ENCODE data around the gene MAGEA9B.
"Not testable (repeated sequence)": the region's sequence is repeated elsewhere in the genome, so short reads cannot be mapped to it uniquely, and the experiment has no call there.

The MAGEA9B gene

GRCh38 chrX:149587359-149587758, at the start of gene MAGEA9B:
TSS of gene MAGEA9B (minus strand) at chrX:149587459. CDS start at chrX:149583179, 4,280 bp downstream.
- DNase-seq, result not testable (repeated sequence)

GRCh38 chrX:149633511-149633910, 46.3 kb upstream of the MAGEA9B start:
- no peak for DNase-seq

GRCh38 chrX:149631234-149632165, 44.2 kb upstream of the MAGEA9B start, which contains the start of gene TMEM185A:
TSS of gene TMEM185A (minus strand) at chrX:149631792. CDS start at chrX:149631580, 212 bp downstream.
- no peak for DNase-seq

DNA sequence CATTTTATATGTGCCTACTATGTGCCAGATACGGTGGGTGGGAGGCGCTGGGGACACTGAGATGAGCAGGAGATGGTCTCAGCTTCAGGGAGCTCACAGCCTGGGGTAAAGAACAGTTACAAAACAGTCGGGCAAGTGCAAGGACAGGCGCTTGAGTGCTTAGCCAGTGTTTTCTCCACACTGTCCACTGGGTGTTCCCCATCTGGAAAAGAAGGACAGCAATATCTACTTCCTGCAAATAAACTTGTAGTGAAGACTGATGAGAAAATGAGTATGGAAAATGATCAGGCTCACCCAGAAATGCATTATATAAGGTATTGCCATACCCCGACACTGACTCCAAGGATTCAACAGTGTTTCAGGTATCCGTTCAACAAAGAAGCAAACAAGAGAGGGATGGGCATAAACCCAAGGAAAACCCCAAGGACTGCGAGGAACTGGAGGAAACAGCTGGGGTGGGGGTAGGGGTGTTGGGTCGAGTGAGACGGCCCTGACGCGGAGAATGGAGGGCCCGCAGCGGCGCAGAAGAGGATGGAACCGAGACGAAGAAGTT, 43.5 kb upstream of the MAGEA9B start:
- peak; percentile 20 for DNase-seq

GRCh38 chrX:149629730-149630387, 42.6 kb upstream of the MAGEA9B start:
- no peak for DNase-seq

DNA sequence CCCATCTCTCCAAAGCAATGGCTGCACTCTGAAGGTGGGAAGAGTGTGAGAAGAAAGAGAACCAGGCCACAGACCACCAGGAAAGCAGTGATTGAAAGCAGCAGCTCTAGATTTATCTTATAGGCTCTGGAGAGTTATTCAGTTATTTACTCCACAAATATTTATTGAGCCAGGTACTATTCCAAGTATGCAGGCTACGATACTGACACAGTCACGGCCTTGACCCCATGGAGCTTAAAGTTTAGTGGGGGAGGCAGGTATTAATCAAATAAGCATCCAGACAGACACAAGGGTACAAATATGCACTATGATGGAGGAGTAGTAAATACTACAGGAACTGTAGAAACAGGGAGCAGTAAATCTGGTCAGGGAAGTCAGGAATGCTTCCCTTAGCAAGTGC, 41.5 kb upstream of the MAGEA9B start:
- no peak for DNase-seq

DNA sequence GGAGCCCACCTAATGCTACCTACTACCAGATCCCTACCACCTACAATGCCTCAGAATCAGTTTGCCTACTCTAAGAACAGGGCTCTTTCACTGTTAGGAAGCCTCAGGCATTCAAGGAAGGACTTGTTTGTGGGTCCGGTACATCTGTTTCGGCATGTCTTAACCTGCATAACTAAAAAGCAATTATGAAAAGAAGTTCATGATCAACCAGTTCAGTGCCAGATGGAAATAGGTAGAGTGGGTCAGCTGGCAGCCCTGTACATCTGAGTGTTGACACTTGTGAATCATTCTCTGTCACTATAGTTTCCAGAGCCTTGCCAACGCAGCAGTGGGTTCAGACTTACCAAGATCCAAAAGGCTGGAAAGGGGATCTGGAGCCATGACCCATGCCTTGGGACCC, 41.0 kb upstream of the MAGEA9B start:
- DNase-seq, result no peak

DNA sequence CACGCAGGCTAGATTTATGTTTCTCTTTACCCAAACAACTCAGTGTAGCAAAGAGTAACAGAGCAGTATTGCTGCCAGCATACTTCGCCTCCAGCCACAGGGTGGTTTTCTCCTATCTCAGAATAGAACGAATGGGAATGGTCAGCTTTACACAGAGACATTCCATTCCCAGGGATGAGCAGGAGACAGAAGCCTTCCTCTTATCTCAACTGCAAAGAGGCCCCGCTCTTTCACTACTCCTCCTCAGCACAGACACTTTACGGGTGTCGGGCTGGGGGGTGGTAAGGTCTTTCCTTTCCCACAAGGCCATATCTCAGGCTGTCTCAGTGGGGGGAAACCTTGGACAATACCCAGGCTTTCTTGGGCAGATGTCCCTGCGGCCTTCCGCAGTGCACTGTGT, 39.6 kb upstream of the MAGEA9B start:
- DNase-seq, result not testable (repeated sequence)

DNA sequence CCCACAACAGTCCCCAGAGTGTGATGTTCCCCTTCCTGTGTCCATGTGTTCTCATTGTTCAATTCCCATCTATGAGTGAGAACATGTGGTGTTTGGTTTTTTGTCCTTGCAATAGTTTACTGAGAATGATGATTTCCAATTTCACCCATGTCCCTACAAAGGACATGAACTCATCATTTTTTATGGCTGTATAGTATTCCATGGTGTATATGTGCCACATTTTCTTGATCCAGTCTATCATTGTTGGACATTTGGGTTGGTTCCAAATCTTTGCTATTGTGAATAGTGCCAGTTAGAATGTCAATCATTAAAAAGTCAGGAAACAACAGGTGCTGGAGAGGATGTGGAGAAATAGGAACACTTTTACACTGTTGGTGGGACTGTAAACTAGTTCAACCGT, 32.4 kb upstream of the MAGEA9B start:
- DNase-seq, result not testable (repeated sequence)

- DNase-seq, result no peak
These were observed 31.6 kb upstream of the MAGEA9B start for GRCh38 chrX:149618871-149619270.

DNA sequence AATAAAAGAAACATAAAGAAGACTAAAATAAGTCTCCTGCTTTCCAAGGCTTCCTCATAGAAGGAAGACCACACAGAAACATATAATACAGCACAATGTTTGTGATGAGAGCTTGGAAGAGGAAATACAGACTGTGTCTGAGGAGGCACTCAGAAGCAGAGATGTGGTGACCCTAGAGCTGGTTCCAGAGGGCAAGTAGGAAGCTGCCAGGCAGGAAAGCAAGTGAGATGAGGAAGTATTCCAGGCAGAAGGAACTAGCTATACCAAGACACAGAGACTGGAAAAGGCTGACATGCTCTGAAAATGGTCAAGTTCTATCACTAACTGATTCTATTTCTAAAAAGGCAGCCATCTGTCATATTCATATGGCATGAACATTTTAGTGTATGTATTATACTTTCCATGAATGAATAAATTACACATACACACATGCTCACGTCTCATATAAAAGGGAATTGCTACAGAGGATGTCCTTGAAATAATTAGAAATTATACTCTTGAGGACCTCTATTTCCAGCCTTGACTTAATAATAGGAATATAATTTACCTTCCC, 24.4 kb upstream of the MAGEA9B start:
- DNase-seq, result no peak

- no peak for DNase-seq
These were observed 23.3 kb upstream of the MAGEA9B start for GRCh38 chrX:149610511-149610910.

DNA sequence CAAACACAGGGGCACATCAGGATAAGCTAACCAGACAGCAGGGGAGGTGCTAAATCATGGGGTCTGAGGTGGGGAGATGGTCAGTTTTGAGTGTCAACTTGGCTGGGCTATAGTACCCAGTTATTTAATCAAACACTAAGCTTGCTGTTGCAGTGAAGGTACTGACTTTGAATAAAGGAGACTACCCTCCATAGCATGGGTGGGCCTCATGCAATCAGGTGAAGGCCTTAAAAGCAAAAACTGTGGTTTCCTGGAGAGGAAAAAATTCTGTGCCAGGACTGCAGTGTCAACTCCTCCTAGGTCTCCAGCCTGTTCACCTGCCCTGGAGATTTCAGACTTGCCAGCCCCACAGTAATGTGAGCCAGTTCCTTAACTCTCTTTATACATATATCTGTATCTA, 20.4 kb upstream of the MAGEA9B start:
- DNase-seq, result no peak

- not testable (repeated sequence) for DNase-seq
These were observed 18.1 kb upstream of the MAGEA9B start for GRCh38 chrX:149605248-149605885.

DNA sequence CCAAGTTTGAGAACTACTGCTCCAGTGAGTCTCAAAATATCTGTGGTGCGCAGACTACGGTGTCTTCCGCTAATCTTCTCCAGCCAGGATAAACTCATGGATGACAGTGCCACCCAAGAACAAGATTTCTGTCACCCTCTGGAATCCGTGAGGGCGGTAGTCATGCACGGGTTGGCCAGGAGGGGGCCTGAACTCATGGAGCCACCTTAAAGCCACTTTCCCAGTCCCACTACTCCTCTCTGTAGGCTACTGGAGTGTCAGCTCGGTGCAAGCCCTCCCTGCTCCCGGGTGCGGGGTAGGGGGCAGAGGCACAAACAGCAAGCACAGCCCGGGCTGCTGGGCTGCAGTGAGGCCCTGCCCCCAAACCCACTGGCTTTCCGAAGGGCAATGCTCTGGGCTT, 11.3 kb upstream of the MAGEA9B start:
- not testable (repeated sequence) for DNase-seq

DNA sequence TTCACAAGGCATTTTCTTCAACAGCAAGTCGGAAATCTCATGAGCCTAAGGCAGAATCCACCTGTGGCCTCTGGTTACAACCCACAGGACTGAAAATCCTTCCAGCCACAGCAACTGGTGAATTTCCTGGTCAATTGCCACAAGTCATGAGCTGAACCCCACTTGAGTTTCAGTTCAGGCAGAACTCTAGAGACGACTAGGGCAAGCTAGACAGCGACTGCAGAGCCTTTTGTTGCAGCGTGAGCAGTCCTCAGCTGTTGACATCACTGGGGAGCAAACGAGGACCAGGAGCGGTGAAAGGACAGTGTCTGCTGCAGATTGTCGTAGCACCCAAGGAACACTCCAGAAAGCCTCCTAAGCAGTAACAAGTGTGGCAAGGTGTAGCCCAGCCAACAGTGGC, 8.7 kb upstream of the MAGEA9B start:
- DNase-seq, result not testable (repeated sequence)

GRCh38 chrX:149595214-149595613, 8.0 kb upstream of the MAGEA9B start, which contains the start of gene HSFX2:
TSS of gene HSFX2 (minus strand) at chrX:149595314. CDS start at chrX:149594700, 614 bp downstream.
- not testable (repeated sequence) for DNase-seq

- not testable (repeated sequence) for DNase-seq
These were observed 3.7 kb upstream of the MAGEA9B start for GRCh38 chrX:149590993-149591392.

DNA sequence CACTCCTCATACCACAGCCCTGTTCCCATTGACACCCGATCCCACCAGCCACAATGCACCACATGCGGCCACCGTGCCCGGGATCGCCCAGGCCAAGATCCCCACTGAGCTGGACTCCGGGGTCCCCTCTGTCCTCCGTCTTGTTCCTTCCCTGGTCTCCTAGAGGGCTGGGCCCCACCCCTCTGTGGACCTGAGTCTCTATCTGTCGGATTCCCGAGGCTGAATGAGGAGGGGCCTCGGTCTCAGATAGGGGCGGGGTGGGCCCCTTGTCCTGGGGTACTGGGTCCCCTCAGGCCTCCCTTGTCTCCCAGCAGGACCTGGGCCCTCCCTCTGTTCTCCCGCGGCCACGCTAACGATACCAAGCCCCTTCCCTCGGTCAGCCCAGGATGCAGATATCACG, 1.6 kb downstream of the MAGEA9B start:
- DNase-seq, result not testable (repeated sequence)

GRCh38 chrX:149573456-149573855, 13.8 kb downstream of the MAGEA9B start:
- not testable (repeated sequence) for DNase-seq

GRCh38 chrX:149572743-149573142, 14.5 kb downstream of the MAGEA9B start:
- DNase-seq, result no peak

- no peak for DNase-seq
These were observed 15.5 kb downstream of the MAGEA9B start for GRCh38 chrX:149571770-149572169.

DNA sequence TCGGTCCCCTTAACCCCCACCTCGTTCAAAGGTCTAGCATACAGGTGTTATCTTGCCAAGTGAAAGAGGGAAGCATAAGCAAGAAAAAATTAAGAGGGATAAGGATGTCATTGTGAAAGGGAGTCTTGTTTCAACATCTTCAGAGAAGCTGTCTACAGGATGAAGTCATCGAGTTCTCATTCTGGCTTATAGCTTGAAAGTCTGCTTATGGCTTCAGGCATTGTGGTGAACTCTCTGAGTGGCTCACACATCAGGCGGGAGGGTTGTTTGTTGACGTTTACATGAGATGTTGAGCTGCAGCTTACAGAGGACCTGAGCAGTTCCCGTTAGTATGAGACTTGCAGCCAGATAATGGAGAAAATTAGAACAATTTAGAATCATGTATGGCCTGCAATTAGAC, 16.6 kb downstream of the MAGEA9B start:
- DNase-seq, result peak; percentile 48
